IMR-90 (cell line): ENCODE results near the gene PKHD1. TPM values are rescaled to one million over a fixed set of nuclear protein-coding genes. Genes with fewer than 3 reads are reported as not detected.

ENCODE experiments used
- ATAC-seq: fragments of 200-7000 bp; cut with Tn5 transposase; 2 replicates; pipeline ENCODE4 v1.9.1; 2020; ENCODE audit warnings: low read depth, mild to moderate bottlenecking, moderate library complexity
- BruUV-seq: library from RNA; stranded (reverse); fragments of 400-500 nt; replicated peaks from 2 replicates; lab custom pipeline; 2021; lab: Mats Ljungman, UMichigan
- CTCF ChIA-PET: fragments of 300-600 bp; formaldehyde crosslinking; extraction: SDS; loops from one replicate; lab custom pipeline; 2021; ENCODE audit warnings: antibody characterized with exemption; lab: Yijun Ruan, JAX
- POLR2A ChIA-PET: fragments of 300-600 bp; sonication (Branson Sonifier 250); formaldehyde crosslinking; loops from one replicate; lab custom pipeline; 2022; ENCODE audit warnings: antibody characterized with exemption; ENCODE audit not compliant: unreplicated experiment; lab: Charles Lee
- DNase-seq: peaks from one replicate; pipeline ENCODE4 v3.0.0; 2013
- H2AFZ ChIP-seq: replicated peaks from 2 replicates; pipeline ENCODE3; 2013; ENCODE audit warnings: low read length, mild to moderate bottlenecking; ENCODE audit not compliant: poor library complexity
- H2AK5ac ChIP-seq: 2 replicates; pipeline ENCODE4 v1.6.1; 2013; ENCODE audit warnings: low read depth, low read length, inconsistent platforms
- H2AK9ac ChIP-seq: replicated peaks from 2 replicates; pipeline ENCODE3; 2013; ENCODE audit warnings: mild to moderate bottlenecking, low read depth, low read length, moderate library complexity; ENCODE audit not compliant: poor library complexity
- H2BK120ac ChIP-seq: 2 replicates; pipeline ENCODE4 v1.6.1; 2013; ENCODE audit warnings: low read depth, low read length, inconsistent platforms
- H2BK15ac ChIP-seq: 3 replicates; pipeline ENCODE4 v1.6.1; 2013; ENCODE audit warnings: low read depth, low read length, inconsistent platforms
- H2BK20ac ChIP-seq: 2 replicates; pipeline ENCODE4 v1.6.1; 2013; ENCODE audit warnings: low read depth, mild to moderate bottlenecking, inconsistent platforms, low read length, moderate library complexity
- H2BK5ac ChIP-seq: 2 replicates; pipeline ENCODE4 v1.6.1; 2013; ENCODE audit warnings: mild to moderate bottlenecking, low read depth, low read length, inconsistent platforms; ENCODE audit not compliant: poor library complexity, severe bottlenecking
- H3K14ac ChIP-seq: replicated peaks from 2 replicates; pipeline ENCODE4 v1.6.1; 2013; ENCODE audit warnings: low read depth, low read length, inconsistent platforms
- H3K18ac ChIP-seq: 2 replicates; pipeline ENCODE4 v1.6.1; 2013; ENCODE audit warnings: low read depth, low read length, control low read depth
- H3K23ac ChIP-seq: 2 replicates; pipeline ENCODE4 v1.6.1; 2013; ENCODE audit warnings: low read depth, low read length, inconsistent platforms
- H3K27ac ChIP-seq: 2 replicates; pipeline ENCODE4 v1.5.1; 2013; ENCODE audit warnings: mild to moderate bottlenecking, control low read depth, low read length; ENCODE audit not compliant: insufficient read depth
- H3K27me3 ChIP-seq: 2 replicates; pipeline ENCODE4 v1.6.1; 2013; ENCODE audit warnings: low read length; ENCODE audit not compliant: control insufficient read depth, insufficient read depth
- H3K36me3 ChIP-seq: 2 replicates; pipeline ENCODE4 v1.6.1; 2013; ENCODE audit warnings: low read length, mixed read lengths; ENCODE audit not compliant: control insufficient read depth, insufficient read depth
- H3K4ac ChIP-seq: 2 replicates; pipeline ENCODE4 v1.6.1; 2013; ENCODE audit warnings: low read depth, low read length, inconsistent platforms
- H3K4me1 ChIP-seq: 2 replicates; pipeline ENCODE4 v1.6.1; 2013; ENCODE audit warnings: low read length, mixed read lengths; ENCODE audit not compliant: control insufficient read depth, insufficient read depth
- H3K4me2 ChIP-seq: 2 replicates; pipeline ENCODE4 v1.6.1; 2013; ENCODE audit warnings: low read depth, mild to moderate bottlenecking, control low read depth, low read length, moderate library complexity
- H3K4me3 ChIP-seq: 2 replicates; pipeline ENCODE4 v1.5.1; 2013; ENCODE audit warnings: low read depth, mild to moderate bottlenecking, control low read depth, low read length, moderate library complexity; ENCODE audit not compliant: insufficient read depth
- H3K56ac ChIP-seq: 2 replicates; pipeline ENCODE4 v1.6.1; 2013; ENCODE audit warnings: low read length, inconsistent platforms; ENCODE audit not compliant: insufficient read depth; ENCODE audit errors: extremely low read depth
- H3K79me1 ChIP-seq, 2 experiments: 2 replicates each; pipeline ENCODE4 v1.6.1; 2013; ENCODE audit warnings: low read length in 2 of 2, inconsistent platforms in 1 of 2, low read depth in 1 of 2
- H3K9ac ChIP-seq: 2 replicates; pipeline ENCODE4 v1.6.1; 2013; ENCODE audit warnings: low read depth, low read length, control low read depth
- H3K9me1 ChIP-seq: 2 replicates; pipeline ENCODE4 v1.6.1; 2013; ENCODE audit warnings: low read length, inconsistent platforms; ENCODE audit not compliant: insufficient read depth
- H3K9me3 ChIP-seq: 2 replicates; pipeline ENCODE4 v1.6.1; 2013; ENCODE audit warnings: low read length; ENCODE audit not compliant: control insufficient read depth, insufficient read depth
- H4K20me1 ChIP-seq: 2 replicates; pipeline ENCODE4 v1.6.1; 2013; ENCODE audit warnings: low read length, inconsistent platforms; ENCODE audit not compliant: insufficient read depth
- H4K5ac ChIP-seq: 2 replicates; pipeline ENCODE4 v1.6.1; 2013; ENCODE audit warnings: mild to moderate bottlenecking, low read depth, low read length, control low read depth
- H4K8ac ChIP-seq, 2 experiments: 2 replicates each; pipeline ENCODE4 v1.6.1; 2013; ENCODE audit warnings: low read depth in 2 of 2, low read length in 2 of 2, control low read depth in 1 of 2, inconsistent platforms in 1 of 2
- H4K91ac ChIP-seq: 2 replicates; pipeline ENCODE4 v1.6.1; 2013; ENCODE audit warnings: low read depth, low read length, inconsistent platforms; ENCODE audit not compliant: insufficient read depth
- BHLHE40 ChIP-seq: fragments of 150-350 bp; IDR thresholded peaks from 2 replicates; pipeline ENCODE4 v1.6.1; 2016; ENCODE audit warnings: mild to moderate bottlenecking, low read depth, low read length
- CEBPB ChIP-seq: IDR thresholded peaks from 2 replicates; pipeline ENCODE4 v1.6.1; 2012; ENCODE audit warnings: low read depth, low read length, improper control_type of control experiment
- CTCF ChIP-seq: conservative IDR thresholded peaks from 2 replicates; pipeline ENCODE4 v1.5.1; 2012; ENCODE audit warnings: mild to moderate bottlenecking, low read depth, low read length, improper control_type of control experiment
- ELK1 ChIP-seq: fragments of 150-350 bp; IDR thresholded peaks from 2 replicates; pipeline ENCODE4 v1.6.1; 2016; ENCODE audit warnings: low read depth, mild to moderate bottlenecking, low read length, moderate library complexity, borderline replicate concordance
- FOS ChIP-seq: fragments of 150-350 bp; IDR thresholded peaks from 2 replicates; pipeline ENCODE4 v1.6.1; 2016; ENCODE audit warnings: low read depth, low read length
- MXI1 ChIP-seq: IDR thresholded peaks from 2 replicates; pipeline ENCODE4 v1.6.1; 2012; ENCODE audit warnings: low read depth, mild to moderate bottlenecking, low read length, moderate library complexity, borderline replicate concordance
- NFE2L2 ChIP-seq: fragments of 150-350 bp; IDR thresholded peaks from 2 replicates; pipeline ENCODE4 v1.6.1; 2016; ENCODE audit warnings: low read depth, mild to moderate bottlenecking, low read length
- POLR2A ChIP-seq: IDR thresholded peaks from 2 replicates; pipeline ENCODE4 v1.6.1; 2012; ENCODE audit warnings: mild to moderate bottlenecking, low read depth, low read length
- RAD21 ChIP-seq: IDR thresholded peaks from 2 replicates; pipeline ENCODE4 v1.6.1; 2012; ENCODE audit warnings: low read length, improper control_type of control experiment
- RCOR1 ChIP-seq: IDR thresholded peaks from 2 replicates; pipeline ENCODE4 v1.6.1; 2012; ENCODE audit warnings: mild to moderate bottlenecking, low read length, improper control_type of control experiment; ENCODE audit not compliant: insufficient replicate concordance
- RFX5 ChIP-seq: IDR thresholded peaks from 2 replicates; pipeline ENCODE4 v1.8.0; 2012; ENCODE audit warnings: low read depth, mild to moderate bottlenecking, low read length, moderate library complexity
- SMC3 ChIP-seq: fragments of 150-350 bp; IDR thresholded peaks from 2 replicates; pipeline ENCODE4 v1.6.1; 2016; ENCODE audit warnings: low read depth, mild to moderate bottlenecking, antibody characterized with exemption, low read length, moderate library complexity
- USF2 ChIP-seq: fragments of 150-350 bp; IDR thresholded peaks from 2 replicates; pipeline ENCODE4 v1.6.1; 2017; ENCODE audit warnings: mild to moderate bottlenecking, antibody characterized with exemption, low read length, low read depth
- WGBS, 2 experiments: methylation state at CpG; one replicate each; pipeline versions ENCODE4 v1.1.5 to v1.1.7; 2013; ENCODE audit warnings: missing lambda C conversion rate in 2 of 2; ENCODE audit not compliant: insufficient read length in 1 of 2; ENCODE audit errors: extremely low coverage in 2 of 2; 5-methylcytosine and 5-hydroxymethylcytosine counted together
- dilution Hi-C: fragments of 300-500 bp; cut with HindIII; formaldehyde crosslinking; loops from one replicate; pipeline ENCODE4 v1.14.3; 2018; ENCODE audit warnings: low sequenced_read_pairs; ENCODE audit not compliant: unreplicated experiment
- in situ Hi-C: fragments of 300-500 bp; cut with MboI; formaldehyde crosslinking; loops from 3 replicates; pipeline ENCODE4 v1.14.3; 2019; ENCODE audit warnings: low sequenced_read_pairs, inconsistent platforms, mixed read lengths
- intact Hi-C: fragments of 100-400 bp; cut with micrococcal nuclease; formaldehyde crosslinking; loops from 2 replicates; pipeline ENCODE4 v1.10.0; 2022
- polyA plus RNA-seq, 3 experiments: library from polyadenylated mRNA; depleted of rRNA; stranded (reverse); fragments of >200 nt; gene quantifications; 2 replicates each; pipeline ENCODE4 v1.2.3, GENCODE V29; 2012; ENCODE audit warnings: low replicate concordance in 1 of 3
- total RNA-seq: library from RNA; depleted of rRNA; stranded (reverse); fragments of >200 nt; gene quantifications from 2 replicates; pipeline ENCODE4 v1.2.3, GENCODE V29; 2012

The PKHD1 gene
- total and polyA plus RNA-seq, 2 of the 4 experiments (the other 2 are of a cell fraction) = not detected

GRCh38 chr6:52115891-52116604 is 28.6 kb upstream of the PKHD1 start:
- ATAC-seq = no peak
- H3K9ac ChIP-seq = no peak overlapping the region
- no peak overlapping the region for H2BK120ac ChIP-seq
- H2AK9ac ChIP-seq = no peak overlapping the region
- no peak overlapping the region for H4K5ac ChIP-seq
- H3K14ac ChIP-seq = no peak overlapping the region
- H3K79me1 ChIP-seq = no peaks in the 10 kb centered on the region
- no peak overlapping the region for H4K8ac ChIP-seq
- dilution Hi-C loops = no loop called here
- H3K4me3 ChIP-seq = no peak overlapping the region
- intact Hi-C loops = no loop called here
- no peak overlapping the region for H2AFZ ChIP-seq
- no peak overlapping the region for H2BK20ac ChIP-seq
- no peaks in the 10 kb centered on the region for H3K27me3 ChIP-seq
- TF ChIP-seq SMC3 = no peak
- TF ChIP-seq RCOR1 = no peak
- no peak for TF ChIP-seq RAD21
- no peak for TF ChIP-seq CTCF
- TF ChIP-seq ELK1 = no peak
- no peak for TF ChIP-seq USF2
- TF ChIP-seq MXI1 = no peak
- TF ChIP-seq NFE2L2 = no peak
- no peak for TF ChIP-seq POLR2A
- no peak for TF ChIP-seq RFX5
- no peak for TF ChIP-seq FOS
- no peak for TF ChIP-seq BHLHE40
- no peak for TF ChIP-seq CEBPB
- in situ Hi-C loops = no loop called here
- no peak overlapping the region for H3K18ac ChIP-seq
- H3K4me2 ChIP-seq = no peak overlapping the region
- H2BK15ac ChIP-seq = no peak overlapping the region
- no peak overlapping the region for H2BK5ac ChIP-seq
- no peak overlapping the region for H4K91ac ChIP-seq
- H3K9me1 ChIP-seq = no peaks in the 10 kb centered on the region
- no peak overlapping the region for H3K56ac ChIP-seq
- no peak overlapping the region for H3K27ac ChIP-seq
- no peak overlapping the region for H3K23ac ChIP-seq
- no peaks in the 10 kb centered on the region for H4K20me1 ChIP-seq
- no peak overlapping the region for H3K4ac ChIP-seq
- BruUV-seq = no TSS peak
- ChIA-PET CTCF (no interaction called here), POLR2A (no interaction called here)
- H2AK5ac ChIP-seq = no peak overlapping the region
- no CpG with 5 or more reads among the region's 3 CpGs for WGBS, 2 experiments
- no peaks in the 10 kb centered on the region for H3K4me1 ChIP-seq
- H3K9me3 ChIP-seq = no peaks in the 10 kb centered on the region
- no peak for DNase-seq
- no peaks in the 10 kb centered on the region for H3K36me3 ChIP-seq
